Bronchial epithelial cell (primary cell): ENCODE data around the gene RHBDL3. TPM values are rescaled to one million over a fixed set of nuclear protein-coding genes. Genes with fewer than 3 reads are reported as not detected.

Experiments
- DNase-seq: peaks from one replicate; pipeline ENCODE4 v3.0.0-alpha.2; 2010; ENCODE audit warnings: low read depth
- FAIRE-seq: peaks from 2 replicates; lab custom pipeline; 2011; peaks lifted over from hg19 to GRCh38; lab: Jason Lieb, UNC
- H3K27me3 ChIP-seq: 2 replicates; pipeline ENCODE4 v1.5.1; 2011; ENCODE audit warnings: low read length; ENCODE audit not compliant: control insufficient read depth, insufficient read depth
- H3K36me3 ChIP-seq: 2 replicates; pipeline ENCODE4 v1.5.1; 2011; ENCODE audit warnings: low read length; ENCODE audit not compliant: control insufficient read depth, insufficient read depth
- H3K4me3 ChIP-seq: 2 replicates; pipeline ENCODE4 v1.5.1; 2011; ENCODE audit warnings: mild to moderate bottlenecking, low read depth, low read length, control low read depth
- total RNA-seq: library from RNA; depleted of rRNA; stranded (reverse); fragments of >200 nt; gene quantifications from 2 replicates; pipeline ENCODE4 v1.2.1, GENCODE V29; 2014
- TF ChIP-seq, protein P1 (sequence below): IDR thresholded peaks from 2 replicates; pipeline ENCODE4 v1.5.1; 2011; ENCODE audit warnings: mild to moderate bottlenecking, moderate library complexity, low read length, control low read depth, inconsistent platforms; ENCODE audit not compliant: insufficient read depth, severe bottlenecking

RHBDL3 gene
- total RNA-seq, 1 donor from 2014 or later = not detected

DNA sequence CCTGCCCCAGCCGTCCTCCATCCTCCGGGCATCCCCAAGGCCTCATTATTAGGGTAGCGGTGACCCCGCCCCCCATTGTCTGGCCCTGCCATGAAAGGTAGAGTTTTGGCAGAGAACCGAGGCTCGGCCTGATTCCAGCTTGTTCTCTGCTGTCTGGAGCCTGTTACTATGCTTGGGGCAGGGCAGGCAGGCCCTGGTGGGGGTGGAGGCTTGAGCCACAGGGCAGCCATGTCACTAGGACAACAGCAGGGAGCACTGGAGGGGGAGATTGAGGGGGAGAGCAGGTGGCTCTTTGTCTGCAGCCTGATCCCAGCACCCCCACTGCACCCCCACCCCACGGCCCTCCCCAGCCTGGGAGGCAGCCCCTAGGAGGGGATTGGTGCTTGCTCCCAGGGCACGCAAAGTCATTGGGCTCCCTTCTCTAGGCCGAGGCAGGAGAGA is 15.4 kb downstream of the RHBDL3 start:
- TF ChIP-seq, protein P1, sequence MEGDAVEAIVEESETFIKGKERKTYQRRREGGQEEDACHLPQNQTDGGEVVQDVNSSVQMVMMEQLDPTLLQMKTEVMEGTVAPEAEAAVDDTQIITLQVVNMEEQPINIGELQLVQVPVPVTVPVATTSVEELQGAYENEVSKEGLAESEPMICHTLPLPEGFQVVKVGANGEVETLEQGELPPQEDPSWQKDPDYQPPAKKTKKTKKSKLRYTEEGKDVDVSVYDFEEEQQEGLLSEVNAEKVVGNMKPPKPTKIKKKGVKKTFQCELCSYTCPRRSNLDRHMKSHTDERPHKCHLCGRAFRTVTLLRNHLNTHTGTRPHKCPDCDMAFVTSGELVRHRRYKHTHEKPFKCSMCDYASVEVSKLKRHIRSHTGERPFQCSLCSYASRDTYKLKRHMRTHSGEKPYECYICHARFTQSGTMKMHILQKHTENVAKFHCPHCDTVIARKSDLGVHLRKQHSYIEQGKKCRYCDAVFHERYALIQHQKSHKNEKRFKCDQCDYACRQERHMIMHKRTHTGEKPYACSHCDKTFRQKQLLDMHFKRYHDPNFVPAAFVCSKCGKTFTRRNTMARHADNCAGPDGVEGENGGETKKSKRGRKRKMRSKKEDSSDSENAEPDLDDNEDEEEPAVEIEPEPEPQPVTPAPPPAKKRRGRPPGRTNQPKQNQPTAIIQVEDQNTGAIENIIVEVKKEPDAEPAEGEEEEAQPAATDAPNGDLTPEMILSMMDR = no peak
- H3K4me3 ChIP-seq = no peak overlapping the region
- H3K36me3 ChIP-seq = no peaks in the 10 kb centered on the region
- DNase-seq = no peak
- no peak for FAIRE-seq
- H3K27me3 ChIP-seq = no peaks in the 10 kb centered on the region

DNA sequence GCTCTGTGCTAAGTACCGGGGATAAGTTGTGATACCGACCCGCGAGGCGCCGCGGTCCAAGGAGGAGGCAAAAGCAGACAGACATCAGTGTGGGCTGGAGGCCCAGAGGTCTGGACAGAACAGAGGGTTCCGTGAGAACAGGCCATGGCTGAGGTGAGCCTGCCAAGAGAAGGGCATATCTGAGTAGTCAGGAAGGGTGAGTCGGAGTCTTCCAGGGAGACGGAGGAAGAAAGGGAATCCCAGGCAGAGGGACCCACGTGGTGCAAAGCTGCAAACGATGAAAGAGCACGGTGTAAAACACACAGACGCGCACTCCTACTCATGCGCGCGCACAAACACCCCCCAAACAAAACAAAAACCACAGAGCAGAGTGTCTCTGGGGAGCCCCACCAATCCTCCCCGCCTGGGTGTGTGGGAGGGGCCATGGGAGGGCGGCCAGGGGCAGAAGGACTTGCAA is 18.1 kb downstream of the RHBDL3 start:
- H3K27me3 ChIP-seq = no peaks in the 10 kb centered on the region
- DNase-seq (peak; percentile 13), FAIRE-seq (no peak)
- no peak overlapping the region for H3K4me3 ChIP-seq
- TF ChIP-seq, protein P1 = no peak
- no peaks in the 10 kb centered on the region for H3K36me3 ChIP-seq

DNA sequence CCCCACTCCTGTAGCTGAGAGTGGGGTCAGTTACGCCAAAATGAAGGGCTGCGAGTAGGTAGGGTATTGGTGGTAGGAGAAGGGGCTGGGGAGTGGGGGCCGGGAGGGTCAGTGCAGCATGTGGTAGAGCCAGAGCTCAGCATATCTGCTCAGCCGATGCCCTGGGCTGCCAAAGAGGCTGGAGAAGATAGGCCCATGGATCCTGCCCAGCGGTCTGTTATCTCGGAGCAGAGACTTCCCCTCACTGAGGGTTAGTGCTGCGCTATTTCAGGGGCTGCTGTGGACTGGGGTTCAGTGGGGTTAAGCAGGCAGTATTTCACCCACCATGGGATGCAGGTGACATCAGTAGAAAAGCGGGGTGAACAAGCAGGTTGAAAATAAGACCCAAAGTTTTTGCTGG is 19.7 kb downstream of the RHBDL3 start:
- H3K36me3 ChIP-seq = no peaks in the 10 kb centered on the region
- no peak for FAIRE-seq
- TF ChIP-seq, protein P1 = no peak

DNA sequence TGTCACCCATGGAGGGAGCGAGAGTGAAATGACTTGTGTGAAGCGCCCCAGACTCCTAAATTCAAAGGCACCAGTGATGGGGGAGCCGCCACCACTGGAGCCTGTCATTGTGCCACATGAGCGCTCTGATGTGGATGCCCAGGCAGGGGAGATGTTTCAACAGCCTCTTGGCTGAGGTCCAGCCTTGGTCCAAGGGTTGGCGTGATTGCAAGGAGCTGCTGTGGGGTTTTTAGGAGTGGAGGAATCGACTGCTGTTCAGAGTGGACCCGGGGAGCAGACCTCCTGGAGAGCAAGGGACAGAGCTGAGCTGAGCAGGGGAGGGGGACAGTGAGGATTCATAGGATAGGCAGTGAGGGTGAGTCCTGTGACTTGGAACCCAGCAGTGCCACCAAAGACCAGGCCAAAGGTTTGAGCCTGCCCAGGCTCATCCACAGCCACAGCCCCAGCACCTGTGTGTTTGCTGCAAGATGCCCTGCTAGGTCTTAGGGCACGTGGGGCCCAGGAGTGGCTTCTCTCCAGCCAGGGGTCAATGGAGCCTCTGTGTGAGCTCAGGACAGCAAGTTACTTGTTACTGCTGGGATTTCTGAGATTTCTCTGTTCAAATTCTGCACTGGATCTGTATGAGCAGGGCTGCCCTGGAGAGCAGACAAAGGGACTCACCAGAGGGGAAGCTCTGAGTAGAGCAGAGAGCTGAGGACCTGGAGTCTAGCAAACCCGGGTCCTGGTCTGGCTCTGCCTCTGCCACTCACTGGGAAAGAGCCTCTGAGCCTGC is 20.3 kb downstream of the RHBDL3 start:
- Histone ChIP-seq H3K36me3 (no peaks in the 10 kb centered on the region), H3K4me3 (no peak overlapping the region), H3K27me3 (no peaks in the 10 kb centered on the region)
- TF ChIP-seq, protein P1 = no peak
- DNase-seq (no peak), FAIRE-seq (no peak)

More for the DNA sequence above, 19.7 kb downstream of the RHBDL3 start:
- Histone ChIP-seq H3K27me3 (no peaks in the 10 kb centered on the region), H3K4me3 (no peak overlapping the region)
- no peak for DNase-seq

DNA sequence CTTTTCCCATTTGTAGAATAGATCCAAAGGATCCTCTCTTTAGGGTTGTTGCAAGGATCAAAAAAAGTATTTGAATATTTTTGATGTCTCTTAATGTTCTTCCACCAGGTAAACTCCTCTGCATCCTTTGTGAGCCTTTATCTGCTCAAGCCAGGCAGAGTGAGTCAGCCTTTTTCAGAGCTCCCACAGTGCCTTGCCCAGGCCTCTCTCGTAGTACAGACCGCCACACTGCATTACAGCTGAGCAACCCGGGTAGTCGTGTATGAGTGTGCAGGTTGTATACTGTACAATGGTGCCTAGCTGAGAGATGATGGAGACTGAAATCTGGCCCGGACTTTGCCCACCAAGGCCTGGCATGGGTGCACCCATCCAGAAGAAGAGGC is 20.9 kb downstream of the RHBDL3 start:
- TF ChIP-seq, protein P1 = no peak
- DNase-seq (no peak), FAIRE-seq (no peak)
- H3K4me3 ChIP-seq = no peak overlapping the region
- no peaks in the 10 kb centered on the region for H3K27me3 ChIP-seq
- H3K36me3 ChIP-seq = no peaks in the 10 kb centered on the region
